ENCODE measurements around the gene MARCHF3.
"Not testable (repeated sequence)": the region's sequence is repeated elsewhere in the genome, so short reads cannot be mapped to it uniquely, and the experiment has no call there.

The MARCHF3 gene

DNA sequence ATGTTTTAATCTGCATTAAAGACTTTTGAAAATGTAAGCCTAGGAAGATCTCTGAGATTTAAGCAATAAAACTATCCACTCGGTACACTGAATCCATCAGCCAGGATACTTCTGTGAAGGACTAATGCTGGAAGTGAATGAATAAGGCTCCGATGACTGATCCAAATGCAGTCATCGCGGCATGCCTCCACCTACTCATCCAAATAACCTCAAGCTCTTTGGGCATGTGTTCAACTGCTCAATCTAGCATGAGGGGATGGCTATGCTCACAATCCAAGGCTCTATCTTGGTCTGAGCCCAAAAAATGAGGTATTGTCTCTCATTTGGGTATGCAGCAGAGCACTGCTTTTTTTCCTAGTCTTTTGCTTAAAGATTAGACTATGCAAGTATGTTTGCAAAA is 19.2 kb downstream of the MARCHF3 start:
- DNase-seq, result no peak

DNA sequence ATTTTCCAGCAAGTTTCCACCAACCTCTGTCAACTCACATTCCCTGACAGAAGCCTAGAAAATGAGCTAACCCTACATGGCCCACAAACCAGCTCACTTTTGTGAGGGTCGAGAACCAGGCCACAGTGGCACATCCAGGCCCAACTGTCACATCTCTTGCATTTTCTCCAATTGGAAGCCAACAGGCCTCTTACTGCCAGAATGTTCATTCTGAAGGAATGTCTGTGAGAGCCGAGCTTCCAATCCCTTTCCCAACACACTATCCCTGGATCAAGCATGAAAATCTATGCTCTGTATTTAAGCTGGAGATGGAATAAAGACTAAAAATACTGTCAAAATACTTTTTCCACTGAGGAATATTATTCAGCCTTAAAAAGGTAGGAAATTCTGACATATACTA is 20.0 kb downstream of the MARCHF3 start:
- DNase-seq, result no peak

DNA sequence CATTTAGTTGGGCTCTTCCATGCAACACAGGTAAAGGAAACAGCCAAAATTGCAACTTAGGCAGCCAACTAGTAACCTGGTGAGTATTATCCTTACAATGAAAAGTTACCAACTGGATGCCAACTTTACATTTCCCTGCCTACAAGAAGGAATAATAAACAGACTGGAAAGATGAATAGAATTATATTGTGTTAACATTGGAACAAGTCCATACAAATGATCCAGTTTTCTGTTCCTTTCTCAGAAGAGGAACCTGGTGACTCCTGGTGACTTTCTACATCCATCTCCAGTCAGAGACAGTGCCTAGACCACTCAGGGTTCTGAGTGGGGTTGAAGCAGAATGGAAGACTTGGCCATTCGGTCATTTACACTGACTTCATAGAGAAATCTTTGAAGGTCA is 20.6 kb downstream of the MARCHF3 start:
- DNase-seq, result no peak

DNA sequence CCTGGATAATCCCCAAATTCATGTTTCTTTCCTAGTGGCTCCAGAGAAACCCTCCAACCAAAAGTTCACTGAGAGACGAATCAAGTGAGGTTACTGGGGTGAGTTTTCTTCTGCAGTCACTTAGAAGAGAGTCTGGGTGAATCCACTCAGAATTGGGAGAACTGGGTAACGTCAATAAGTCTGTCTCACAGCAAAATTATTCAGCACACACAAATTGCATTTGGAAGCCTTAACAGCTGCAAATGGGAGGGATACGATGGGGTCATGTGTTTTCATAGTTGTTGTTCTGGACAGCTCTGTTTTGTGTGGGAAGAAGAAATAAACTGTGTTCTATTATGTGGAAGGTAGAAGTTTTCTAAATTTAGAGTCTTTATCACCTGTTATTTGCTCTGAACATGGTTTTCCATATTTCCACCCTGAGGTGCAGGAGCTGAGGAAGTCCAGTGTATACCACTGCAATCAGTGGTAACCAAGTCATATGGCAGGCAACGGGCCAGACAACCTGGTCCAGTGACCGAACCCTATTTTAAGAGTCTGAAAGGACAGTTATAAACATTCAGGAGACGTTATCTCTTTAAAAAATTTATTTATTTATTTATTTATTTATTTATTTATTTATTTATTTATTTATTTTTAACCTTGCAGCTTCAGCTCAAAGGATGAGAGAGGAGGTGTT is 21.9 kb downstream of the MARCHF3 start:
- DNase-seq, result no peak

DNA sequence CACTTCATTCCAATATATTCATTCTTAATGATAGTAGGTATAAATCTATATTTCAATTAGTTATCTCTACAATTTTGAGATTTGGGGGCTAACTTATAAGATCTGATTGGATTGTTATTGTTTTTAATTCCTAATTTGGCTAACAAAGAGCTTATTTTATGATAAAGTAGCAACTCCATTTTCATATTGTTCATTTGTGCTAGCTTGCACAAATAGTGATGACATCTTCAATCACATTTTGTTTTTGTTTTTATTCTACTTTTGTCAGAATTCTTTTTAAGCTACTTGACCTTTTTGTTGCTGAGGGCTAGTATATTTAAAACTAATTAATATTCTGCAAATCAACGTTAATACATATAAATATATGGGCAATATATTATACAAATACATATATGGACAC is 22.8 kb downstream of the MARCHF3 start:
- no peak for DNase-seq

DNA sequence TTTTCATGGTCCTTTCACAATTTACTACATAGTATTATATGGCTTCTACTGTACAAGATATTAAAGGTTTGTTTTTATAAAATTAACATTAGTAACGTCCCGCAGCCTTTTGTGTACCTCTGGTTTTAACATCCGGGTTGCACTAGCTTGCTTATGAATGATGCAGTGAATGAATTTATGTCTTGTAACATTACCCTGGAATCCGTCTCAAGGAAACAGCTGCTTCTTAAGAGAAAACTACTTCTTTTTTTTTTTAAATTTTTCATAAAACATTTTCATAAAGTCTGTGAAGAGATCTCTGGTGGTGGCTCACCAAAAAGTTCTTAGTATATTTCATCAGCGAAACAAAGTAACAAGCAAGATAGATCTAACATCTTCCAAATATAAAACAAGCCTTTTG is 23.6 kb downstream of the MARCHF3 start:
- DNase-seq, result no peak

DNA sequence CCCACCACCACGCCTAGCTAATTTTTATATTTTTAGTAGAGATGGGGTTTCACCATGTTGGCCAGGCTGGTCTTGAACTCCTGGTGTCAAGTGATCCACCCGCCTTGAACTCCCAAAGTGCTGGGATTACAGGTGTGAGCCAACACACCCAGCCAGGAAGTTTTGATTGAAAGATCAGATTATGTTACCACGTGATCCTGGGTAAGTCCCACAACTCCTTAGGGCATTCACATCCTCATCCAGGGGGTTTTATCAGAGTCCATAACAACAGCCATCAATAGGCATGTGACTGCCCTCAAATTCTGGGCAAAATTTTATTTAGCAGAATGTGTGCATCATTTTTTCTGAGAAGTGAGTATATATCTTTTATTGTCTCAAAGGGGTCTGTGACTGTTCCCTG is 25.1 kb downstream of the MARCHF3 start:
- not testable (repeated sequence) for DNase-seq

DNA sequence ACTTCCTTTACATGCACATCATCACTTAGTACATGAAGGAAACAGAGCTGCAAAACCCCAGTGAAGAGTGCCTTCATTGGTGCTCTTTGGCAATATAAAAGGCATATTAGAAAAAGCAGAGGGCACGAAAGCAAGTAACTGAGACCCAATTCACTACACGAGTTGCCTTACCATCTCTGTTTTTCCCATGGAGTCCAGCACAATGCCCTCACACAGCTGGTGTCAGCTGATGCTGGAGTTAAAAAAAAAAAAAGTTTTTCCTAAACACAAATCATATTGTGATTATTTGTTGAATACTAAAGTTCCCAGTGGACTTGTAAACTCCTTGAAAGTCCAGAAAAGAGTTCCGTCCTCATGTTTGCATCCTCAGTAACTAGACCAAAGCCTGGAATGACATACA is 25.6 kb downstream of the MARCHF3 start:
- DNase-seq, result no peak

DNA sequence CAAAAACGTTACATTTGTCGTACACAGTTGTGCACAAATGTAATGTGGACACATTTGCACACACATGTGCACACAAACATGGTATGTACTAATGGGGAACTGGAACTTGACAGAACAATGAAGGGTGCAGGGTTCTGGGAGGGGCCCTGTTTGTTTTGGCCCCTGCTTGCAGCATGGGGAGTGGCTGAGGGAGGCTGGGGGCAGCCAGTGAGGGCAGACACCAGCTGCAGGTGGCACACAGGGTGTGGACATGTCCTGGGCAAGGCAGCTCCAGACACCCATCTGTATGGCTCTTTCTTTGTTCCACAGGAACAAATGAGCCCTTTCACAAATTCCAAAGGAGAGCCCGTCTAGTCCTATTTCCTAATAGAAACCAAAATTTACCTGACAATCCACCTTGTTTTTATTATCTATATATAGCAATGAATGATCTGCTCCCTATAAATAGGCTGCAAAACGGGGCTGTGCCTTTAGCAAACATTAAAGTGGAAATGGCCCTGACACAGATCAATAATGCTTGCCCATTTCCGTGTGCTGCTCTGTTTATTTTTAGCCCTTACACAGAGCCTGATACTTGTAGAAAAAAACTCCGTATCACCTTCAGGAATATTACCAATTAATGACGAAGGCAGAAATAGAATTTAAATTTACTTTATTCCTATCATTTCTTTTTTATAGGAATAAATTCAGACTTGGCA is 26.4 kb downstream of the MARCHF3 start:
- DNase-seq, result no peak

DNA sequence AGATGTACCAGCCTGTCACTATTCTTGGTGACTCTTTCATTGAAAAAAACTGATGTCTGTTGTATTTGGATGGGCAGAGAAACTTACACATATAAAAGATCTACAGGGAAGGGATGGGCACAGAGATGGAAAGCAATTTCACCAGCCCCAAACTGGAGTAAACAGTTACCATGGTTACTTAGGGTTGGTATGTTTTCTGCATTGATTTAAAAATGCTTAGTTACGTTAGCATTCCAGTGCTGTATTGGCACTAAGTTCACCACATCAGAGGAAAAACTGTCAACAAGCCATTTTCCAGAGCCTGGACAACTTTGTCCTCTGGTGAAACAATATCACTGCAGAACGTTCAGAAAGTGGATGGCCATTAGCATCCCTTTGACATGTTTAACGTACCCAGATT is 28.0 kb downstream of the MARCHF3 start:
- no peak for DNase-seq

DNA sequence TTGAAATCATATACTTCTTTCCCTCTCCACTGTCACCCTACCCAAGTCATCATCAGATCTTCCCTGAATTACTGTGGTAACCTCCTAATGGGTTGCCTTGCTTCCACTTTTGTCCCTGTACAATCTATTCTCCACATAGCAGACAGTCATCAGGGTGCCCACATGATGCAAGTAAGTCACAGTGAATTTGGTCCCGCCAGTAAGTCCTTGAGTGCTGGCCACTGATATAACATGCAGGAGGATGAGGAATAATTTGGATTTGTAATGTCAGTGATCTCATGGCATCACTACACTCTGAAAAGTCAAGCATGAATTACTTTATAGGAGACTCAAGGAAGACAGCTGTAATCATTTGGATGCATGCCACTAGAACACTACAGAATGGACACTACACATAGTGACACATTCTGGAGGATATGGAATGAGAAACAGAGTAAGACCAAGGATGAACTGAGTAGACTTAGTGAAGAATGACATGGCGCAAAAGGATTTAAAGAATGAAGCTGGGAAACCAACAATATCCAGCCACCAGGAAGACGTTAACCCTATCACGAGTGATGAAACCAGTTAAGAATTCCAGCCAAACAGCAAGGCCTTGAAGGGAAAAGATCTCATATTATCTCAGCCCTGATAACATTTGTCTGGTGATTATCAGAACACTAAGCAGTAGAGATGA is 28.6 kb downstream of the MARCHF3 start:
- no peak for DNase-seq

DNA sequence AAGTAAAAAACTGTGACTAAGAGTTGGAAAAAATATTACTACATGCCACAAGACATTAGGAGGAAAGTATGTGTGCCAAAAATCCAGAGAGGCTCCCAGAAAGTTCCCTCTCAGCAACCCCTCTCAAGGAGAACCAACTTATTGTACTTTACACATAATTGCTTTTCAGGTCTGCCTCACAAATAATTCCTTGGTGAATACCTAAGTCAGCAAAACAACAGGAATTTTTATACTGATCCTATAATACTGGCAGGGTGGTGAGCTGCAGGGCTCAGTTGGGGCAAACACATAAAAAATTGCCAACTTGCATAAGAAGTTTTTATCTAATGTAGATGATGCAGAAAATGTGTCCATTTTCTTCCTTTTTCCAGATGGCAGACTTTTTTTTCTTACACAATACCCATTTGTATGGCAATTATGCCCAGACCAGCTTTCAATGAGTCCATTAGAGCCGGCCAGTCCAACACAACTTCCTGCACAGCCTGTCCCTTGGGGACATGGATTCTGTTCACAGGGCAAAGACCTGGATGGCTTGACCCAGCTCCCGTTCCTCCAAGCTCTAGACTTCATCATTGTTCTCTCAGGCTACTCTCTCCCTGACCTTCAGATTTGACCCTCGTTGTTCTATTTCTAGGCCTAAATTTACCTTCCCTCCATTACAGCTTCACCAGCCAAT is 31.3 kb downstream of the MARCHF3 start:
- DNase-seq, result no peak

DNA sequence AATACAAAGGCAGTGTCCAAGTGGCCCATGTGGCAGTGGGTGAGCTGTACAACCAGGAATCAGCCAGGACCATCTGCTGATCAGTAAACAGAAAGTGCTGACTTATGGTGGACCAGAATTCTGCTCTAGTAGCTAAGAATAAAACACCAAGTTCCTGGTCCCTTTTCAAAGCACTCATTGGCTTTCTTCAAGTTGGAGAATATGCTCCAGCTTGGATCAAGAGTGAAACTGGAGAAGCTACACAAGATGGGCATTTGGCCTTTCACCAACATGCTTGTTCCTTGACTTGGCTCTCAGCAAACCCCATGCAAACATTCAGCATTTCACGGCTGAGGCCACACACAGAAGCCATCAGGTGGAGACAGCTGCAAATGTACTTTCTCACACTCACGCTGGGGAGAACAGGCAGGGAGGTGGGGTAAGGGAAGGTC is 32.1 kb downstream of the MARCHF3 start:
- no peak for DNase-seq

DNA sequence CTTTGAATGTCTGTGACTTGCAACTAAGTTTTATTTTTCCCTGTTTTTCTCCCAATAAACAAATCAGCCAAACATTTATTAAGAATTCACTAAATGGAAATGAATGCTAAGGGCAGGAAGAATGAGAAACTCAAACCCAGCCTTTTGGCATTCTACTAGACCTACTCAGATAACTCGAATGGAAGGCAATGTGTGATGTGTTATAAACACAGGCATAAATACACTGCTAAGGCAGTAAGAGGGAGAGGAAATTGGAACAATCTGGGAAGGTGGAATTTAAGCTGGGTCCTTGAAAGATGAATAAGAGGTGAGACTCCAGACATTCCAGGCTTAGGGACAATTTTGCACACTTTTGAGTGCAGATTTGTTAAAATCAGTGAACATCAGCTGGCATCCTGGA is 34.7 kb downstream of the MARCHF3 start:
- no peak for DNase-seq

DNA sequence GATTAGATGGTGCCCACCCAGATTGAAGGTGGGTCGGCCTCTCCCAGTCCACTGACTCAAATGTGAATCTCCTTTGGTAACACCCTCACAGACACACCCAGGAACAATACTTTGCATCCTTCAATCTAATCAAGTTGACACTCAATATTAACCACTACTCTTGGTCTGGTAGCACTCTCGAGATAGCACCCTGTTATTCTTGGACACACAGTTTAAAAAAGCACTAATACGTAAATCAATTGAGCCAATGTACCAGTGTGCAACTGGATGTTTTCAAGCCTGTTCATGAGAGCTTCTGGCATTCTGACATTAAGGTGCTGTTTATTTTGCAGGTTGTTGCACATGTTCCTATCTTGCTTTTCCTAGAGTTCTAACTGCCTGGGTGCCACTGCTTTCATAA is 35.3 kb downstream of the MARCHF3 start:
- DNase-seq, result no peak

DNA sequence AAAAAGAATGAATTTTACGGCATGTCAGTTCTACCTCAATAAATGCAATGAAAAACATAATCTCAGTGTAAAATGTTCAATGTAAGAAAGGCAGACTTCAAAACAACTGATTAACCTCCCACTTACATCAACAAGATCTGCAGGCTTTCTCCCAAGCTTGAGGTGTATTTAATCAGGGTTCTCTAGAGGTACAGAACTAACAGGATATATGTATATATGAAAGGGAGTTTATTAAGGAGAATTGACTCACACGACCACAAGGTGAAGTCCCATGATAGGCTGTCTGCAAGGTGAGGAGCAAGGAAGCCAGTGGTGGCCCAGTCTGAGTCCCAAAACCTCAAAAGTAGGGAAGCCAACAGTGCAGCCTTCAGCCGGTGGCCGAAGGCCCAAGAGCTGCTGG is 35.9 kb downstream of the MARCHF3 start:
- DNase-seq, result no peak

DNA sequence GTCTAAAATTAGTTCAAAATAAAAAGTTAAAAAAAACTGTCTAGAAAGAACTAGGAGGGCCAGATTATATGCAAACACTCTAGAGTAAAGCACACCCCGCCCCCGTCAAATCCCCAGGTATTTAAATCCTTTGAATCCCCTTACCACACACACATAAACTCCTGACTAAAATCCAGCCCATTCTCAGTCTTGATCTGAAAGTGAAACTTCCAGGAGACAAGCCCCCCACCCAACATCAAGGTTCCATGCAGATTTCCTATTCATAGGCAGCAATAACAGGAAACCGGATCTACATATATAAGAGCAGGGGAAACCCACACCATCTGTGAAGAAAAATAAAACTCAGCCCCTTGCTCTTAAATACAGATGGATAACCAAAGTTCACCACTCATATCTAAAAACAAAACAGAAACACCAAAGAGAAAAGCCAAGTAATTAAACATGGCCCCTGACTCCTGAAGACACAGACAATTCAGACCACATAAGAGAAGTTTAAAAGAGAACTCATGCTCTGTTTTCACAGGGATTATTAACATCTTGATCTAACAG is 42.3 kb downstream of the MARCHF3 start:
- no peak for DNase-seq

DNA sequence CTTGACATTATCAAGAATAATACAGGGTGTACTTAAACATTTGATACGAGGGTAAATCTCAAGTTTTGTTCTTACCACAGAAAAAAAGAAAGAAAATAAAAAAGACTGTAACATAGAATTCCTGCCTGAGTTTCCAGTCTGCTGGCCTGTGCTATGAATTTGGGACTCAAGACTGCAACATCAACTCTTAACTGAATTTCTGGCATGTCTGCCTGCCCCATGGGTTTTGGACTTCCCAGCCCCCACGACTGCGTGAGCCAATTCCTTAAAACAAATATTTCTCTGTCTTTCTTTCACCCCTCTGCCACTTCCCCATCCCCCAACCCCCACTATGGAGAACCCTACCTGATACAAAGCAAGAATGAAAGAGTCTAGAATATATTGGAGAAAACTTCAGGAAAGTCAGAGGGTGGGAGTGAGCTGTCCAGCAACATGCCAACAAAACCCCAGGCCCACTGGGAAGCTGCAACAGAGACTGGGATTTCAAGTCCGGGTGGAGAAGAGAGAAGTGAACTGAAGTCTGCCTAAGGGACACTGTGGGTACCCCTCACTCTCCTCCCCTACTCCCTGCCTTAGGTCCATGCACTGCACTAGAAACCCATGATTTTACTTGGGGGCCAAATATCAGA is 43.0 kb downstream of the MARCHF3 start:
- DNase-seq, result no peak

DNA sequence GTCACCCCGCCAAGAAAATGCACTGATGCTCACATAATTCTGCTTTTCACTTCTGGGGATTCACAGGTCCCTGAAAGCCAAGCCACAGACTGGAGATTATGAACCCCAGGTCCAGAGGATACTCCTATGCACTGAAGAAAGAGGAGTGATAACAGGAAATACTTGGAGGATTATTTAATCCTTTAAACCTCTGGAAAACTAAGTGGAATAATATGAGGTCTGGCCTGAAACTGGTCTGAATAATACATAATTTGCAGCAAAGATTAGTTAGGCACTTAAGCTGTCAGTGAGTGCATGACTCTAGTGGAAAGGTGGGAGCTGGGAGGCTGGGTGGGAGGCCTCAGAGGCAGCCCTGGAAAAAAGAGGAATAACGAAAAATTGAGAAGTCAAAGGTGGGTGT is 45.7 kb downstream of the MARCHF3 start:
- no peak for DNase-seq

DNA sequence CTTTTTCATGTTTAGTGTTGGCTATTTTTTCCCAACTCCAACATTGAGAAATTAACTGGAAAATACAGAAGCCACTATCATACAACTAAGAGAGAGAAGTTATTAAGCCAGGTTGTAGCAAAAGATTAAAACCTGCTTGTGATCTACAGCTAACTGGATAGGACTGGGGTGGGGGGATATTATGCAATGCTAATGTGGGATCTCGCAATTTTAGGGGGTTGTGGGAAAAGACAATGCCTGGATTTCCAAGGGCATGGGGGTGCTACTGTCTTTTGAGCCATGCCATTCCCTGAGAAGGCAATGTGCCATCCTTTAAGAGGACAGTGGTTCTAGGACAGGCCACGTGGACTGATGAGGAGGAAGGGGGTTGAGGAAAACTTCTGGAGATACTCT is 46.5 kb downstream of the MARCHF3 start:
- DNase-seq, result no peak

DNA sequence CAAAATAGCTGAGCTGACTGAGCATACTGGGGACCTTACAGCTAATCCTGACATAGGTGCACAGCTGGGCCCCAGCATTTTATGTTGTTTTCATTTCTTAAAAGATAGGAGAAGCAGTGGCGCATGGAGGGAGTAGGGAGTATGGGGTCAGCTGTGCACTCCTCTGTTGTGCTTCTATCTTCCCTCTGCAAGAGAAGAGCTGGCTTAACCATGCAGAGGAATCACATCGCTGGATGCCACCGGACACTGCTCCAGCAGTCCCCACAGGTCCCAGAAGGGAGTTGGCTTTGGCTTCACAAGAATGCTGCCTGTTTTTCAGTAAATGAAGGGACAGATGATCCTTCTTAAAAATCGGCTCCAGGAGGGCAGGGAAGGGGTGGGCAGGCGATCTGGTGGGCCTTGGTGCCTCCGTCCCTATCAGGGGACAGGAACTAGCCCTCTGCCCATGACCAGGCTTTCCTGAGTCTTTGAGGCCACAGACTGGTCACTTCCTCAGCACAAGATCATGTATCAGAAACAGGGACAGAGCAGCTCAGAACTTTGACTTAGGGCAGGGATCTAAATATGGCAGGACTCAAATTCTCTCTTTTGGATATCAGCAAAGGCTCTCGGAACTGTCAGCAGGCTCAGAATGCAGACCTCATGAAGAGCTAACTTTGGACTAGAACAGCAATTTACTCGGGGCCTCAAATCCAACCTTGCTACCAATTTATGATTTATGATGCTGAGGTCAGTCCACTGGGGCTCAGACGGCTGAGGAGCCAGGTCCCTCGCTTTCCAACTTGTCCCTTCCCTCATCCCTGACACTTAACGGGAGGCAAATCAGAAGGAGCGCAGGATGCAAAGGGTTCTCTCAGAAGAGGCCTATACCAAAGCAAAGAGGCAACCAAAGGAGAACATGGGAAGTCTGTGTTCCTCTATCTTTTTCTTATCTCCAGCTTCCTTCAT is 47.2 kb downstream of the MARCHF3 start:
- DNase-seq, result no peak

DNA sequence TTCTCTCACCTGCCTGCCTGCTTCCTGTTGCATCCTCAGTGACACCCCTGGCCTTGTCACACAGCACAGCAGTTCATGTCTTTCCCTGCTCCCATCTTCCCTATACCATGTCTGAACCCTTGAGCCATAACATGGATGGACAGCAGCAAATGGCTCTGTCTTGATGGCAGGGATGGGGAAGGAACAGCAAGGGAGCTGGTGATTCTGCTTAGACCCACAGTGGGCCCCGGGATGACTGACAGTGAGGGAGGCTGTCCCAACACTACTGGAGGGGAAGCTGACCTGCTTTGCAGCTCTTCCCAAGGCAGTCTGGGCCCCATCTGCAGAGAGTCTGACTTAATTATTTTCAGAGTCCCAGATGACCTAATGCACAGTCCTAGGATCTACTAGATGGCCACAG is 48.2 kb downstream of the MARCHF3 start:
- no peak for DNase-seq

Measured in NCI-H1930 (cell line).